GM21515 (cell line): Measurements from ENCODE around the gene PIP5K1B.

Experiments
- ATAC-seq: cut with Tn5 transposase; IDR thresholded peaks from one replicate; pipeline ENCODE4 v1.9.1; 2021; ENCODE audit not compliant: unreplicated experiment

PIP5K1B gene

DNA sequence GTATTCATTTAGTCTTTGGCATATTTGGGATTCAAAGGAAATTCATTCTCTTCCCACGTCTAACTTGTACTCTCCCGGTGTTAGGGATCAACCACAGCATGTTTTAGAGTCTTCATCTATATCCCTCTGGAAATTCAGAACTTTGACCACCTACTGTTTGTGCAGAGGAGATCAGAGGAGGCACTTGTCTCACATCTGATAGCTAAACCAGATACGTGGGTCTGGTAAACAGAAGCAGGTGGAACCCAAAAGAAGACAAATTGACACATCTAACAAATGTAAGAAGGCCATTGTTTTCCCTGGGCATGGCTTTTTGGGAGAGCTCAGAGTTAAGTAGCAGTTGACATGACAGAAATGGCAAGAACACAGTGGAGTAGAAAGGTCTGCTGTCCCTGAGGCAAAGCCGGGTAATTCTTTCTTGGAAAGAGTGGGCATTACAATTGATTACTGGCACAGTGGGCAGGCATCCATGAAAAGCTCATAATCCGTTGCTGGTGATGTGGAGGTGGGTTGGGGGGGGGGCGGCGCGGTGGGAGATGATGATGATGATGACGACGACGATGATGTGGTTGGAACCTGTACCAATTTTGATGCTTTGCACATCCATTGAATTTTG lies 27.5 kb downstream of the PIP5K1B start:
- ATAC-seq = no peak

DNA sequence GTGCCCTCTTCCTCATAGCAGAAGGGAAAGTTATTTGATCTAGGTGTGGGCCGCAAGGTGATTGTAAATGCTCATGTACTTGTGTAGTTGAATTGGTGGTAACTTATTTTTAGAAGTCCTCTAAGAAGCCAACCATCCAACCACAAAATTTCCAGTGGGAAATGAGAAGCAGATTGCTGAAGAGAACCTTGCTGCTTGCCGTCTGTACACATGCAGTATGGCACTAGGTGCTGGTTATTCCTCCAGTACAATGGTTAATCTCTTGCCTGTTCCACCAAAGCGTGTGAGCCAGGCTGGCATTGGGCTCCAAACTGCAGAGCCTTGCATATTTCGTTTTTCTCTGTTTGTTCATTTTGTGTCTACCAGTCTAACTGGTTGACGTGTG lies 28.0 kb downstream of the PIP5K1B start:
- ATAC-seq = no peak

DNA sequence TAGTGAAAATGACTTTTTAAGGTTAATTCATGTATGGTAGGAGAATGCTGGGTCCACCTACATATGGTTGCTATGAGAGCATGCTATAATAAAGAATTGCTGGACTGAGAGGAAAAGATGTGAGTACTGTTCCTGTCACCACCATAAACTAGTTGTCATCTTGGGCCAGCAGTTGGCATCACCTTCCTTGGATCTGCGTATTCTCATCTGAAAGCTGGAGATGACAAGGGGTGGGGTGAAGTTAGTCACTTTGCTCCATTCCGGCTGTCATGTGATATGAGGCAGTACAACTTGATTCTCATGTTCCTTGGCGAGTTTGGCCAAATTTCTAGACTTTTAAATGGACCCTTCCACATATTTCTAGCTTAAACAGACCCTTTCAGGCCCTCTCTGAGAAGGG lies 33.3 kb downstream of the PIP5K1B start:
- no peak for ATAC-seq

DNA sequence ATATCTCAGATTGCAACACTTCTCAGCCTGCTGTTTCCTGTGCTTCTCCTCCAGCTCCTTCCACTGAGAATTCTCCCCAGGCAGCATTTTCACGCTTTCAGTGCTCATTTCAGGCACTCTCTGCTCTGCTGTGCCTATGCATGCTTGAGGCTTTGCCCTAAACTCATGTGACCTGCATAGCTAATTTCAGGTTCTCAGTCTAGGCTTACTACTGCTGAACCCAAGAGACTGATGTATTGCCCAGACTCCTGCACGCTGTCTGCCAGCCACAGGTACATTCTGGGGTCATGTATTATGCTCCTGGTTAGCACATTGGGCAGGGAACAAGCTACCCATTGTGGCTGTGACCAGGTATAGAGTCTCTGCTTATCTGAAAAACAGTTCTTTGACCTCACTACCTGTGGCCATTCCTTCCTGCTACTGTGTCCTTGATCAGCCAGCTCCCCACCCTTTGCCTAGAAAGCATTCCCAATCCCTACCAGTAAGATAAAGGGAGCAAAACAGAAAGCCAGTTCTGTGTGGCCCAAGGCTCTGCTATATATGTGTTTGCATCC lies 34.7 kb downstream of the PIP5K1B start:
- no peak for ATAC-seq

DNA sequence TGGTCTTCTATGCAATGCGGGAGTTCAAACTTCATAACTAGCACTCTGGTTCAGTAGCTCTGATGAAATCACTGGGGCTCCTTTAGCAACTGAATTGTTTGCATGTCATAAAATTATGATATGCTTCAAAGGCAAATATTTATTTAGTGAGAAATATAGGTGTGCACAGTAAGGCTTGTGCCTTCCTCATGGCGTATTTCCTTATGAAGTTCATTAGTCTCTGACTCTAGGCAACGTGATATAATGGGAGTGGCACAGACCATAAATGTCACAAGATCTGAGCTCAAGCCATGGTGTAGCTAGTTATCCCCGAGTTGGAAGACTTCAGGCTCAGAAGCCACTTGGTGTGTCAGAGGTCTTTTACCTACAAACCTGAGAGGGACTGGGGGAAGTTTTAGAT lies 35.5 kb downstream of the PIP5K1B start:
- no peak for ATAC-seq

DNA sequence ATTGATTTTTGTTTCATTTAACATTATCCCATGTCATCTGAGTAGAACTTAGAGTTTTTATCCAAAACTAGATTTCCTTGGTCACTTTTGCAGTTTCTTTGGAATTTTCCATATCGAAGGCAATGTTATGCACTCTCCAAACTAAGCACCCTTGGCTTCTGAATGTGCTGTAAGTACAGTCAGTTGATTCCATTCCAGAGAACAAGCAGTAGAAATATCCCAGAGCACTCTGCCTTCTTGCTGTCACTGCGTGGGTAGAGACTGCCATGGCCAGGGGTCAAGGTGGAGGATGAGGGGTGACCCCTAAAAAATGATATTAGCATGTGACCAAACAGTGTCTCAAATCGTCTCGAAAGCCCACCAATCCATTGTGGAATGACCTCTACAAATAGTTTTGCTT lies 36.2 kb downstream of the PIP5K1B start:
- ATAC-seq = no peak

DNA sequence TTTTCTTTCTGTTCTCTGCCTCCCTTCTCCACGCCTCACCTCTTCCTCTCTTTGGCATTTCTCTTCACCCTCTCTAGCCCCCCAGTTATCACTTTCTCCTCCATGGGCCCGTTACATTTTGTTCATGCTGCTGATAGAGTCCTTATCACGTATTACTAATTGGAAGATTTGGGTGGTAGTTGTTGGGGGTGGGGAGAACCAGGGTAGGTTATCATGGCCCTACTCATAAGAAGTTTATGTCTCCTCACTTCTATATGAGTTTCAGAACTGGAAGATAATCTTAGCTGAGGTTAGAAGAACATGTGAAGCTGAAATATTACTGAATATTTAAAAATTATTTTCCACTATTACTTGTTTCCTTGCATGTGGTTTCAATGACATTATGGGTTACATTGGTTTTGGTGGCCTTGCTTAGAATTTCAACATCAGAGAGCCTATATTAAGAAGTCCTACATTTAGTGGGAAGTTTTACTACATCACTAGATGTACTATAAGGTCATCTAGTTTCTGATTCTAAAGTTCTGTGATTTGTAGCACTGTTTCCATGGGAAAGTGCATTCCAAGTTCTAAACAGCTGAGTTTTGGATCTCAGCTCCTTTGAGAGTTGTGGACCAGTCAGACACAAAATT lies 36.8 kb downstream of the PIP5K1B start:
- no peak for ATAC-seq

DNA sequence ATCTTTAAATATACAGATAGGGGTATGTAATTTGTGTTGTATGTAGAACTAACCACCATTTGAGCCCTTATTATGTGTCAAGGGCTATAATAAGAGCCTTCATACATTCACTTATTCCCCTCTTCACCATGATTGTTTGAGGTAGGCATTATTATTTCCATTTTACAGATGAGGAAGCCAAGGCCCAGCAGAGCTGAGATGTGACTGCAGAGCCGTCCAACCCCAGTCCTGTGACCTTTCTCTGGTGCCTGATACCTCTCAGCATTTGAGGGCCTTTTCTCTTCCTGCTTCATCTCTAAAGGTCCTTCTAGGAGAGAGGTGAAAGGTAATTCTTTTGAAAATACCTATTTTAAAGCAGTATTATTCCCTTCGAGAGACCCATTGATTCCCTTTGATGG lies 37.3 kb downstream of the PIP5K1B start:
- no peak for ATAC-seq

DNA sequence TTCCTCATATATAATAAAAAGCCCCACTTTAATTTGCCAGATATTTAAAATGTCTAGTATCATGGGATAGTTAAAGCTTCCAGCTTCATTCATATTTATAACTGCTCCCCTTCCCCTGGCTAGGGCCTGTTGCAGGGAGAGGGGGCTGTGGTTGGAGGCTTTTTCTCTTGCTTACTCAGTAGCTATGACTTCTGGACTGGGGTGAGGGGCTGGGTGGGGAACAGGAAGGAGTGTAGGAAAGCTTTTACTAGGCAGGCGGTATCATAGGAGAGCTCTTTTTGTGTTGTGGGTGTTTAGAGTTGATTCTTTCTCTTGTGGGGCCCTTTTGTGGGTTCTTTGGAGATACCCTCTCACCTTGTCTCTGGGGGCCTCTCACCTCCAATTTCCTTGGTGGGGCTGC lies 39.4 kb downstream of the PIP5K1B start:
- no peak for ATAC-seq

DNA sequence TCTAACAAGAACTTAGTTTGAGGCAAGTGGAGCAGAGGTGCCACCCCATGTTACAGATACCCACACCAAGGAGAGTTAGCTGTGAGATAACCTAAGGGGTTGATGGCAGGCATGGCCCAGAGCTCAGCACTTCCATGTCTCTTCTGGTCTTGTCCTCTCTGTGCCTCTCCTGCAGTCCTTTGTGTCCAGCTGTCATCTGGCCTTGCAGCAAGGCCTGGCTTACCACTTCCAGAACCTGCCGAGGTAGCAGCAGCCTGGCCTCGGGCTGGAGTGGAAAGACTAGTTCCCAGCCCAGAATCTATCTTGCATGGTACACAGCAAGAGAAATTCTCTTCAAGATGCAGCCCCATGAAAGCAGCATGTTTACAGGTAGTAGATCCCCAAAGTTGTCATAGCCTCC lies 41.5 kb downstream of the PIP5K1B start:
- no peak for ATAC-seq

DNA sequence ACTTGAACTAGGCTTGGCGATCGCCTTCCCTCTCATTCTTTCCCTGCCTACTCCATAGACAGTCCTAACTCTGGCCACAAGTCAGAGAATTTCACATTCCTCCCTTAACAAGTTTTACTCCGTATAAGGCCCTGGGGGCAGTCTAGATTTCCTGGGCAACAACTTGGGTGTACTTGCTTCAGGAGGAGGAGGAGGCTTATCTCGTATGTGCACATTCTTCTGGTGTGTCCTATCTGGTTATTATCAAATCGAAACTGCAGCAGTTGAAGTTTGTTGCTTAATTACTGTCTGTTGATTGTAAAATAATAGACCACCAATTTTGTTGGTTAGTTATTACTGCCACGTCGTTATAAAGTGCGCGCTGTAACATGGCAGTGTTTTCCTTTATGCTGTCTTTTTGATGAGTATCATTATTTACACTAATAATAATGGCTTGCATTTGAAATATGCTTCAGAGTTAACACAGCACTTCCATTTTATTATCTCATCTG lies 42.0 kb downstream of the PIP5K1B start:
- no peak for ATAC-seq

DNA sequence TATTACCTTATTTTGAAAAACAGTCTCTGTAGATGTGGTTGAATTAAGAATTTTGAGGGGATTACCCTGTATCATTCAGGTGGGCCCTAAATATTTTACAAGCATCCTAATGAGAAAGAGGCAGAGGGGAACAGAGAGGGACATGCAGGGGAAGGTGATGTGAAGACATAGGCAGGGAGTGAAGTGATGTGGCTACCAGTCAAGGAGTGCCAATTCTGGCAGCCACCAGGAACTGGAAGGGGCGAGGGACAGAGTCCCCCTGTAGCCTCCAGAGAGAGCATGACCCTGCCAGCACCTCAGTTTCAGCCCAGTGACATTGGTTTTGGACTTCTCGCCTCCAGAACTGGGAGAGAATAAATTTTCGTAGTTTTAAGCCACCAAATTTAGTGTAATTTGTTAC lies 44.1 kb downstream of the PIP5K1B start:
- no peak for ATAC-seq

DNA sequence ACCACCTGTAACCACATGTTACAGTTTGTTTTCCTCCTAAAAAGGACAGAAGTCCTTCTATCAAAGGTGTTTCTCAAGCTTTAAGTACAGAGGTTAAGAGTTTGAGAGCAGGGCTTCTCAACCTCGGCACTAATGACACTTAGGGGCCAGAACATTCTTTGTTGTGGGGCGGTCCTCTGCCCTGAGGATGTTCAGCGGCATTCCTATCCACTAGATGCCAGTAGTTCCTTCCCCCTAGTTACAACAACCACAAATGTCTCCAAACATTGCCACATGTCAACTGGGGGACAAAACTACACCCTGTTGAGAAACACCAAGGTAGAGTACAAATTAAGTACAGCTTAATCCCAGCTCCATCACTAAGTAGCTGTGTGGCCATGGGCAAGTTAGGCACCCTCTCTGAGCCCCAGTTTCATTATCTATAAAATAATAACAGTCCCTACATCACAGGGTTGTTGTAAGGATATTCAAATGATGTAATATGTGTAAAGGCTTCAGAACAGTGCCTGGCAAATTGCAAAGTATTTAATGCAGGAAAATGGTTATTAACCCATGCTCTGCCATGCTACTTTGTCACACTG lies 44.6 kb downstream of the PIP5K1B start:
- ATAC-seq = no peak

DNA sequence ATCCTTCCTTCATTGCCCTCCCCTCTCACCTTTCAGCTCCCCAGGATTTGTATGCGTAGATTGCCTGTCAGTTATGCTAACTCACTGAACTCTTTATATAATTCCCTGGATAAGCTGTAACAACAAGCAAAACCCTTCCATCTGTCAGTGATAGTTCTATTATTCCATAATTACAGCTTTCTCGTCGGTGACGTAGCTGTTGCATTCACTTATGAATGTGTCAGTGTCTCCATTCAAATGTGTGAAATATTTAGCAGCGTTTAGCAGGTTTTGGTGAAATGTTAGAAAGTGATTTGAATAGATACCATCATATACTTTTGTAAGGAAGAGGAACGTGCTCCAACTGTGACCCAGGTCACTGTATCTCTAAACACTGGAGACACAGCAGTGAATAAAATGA lies 45.2 kb downstream of the PIP5K1B start:
- no peak for ATAC-seq

DNA sequence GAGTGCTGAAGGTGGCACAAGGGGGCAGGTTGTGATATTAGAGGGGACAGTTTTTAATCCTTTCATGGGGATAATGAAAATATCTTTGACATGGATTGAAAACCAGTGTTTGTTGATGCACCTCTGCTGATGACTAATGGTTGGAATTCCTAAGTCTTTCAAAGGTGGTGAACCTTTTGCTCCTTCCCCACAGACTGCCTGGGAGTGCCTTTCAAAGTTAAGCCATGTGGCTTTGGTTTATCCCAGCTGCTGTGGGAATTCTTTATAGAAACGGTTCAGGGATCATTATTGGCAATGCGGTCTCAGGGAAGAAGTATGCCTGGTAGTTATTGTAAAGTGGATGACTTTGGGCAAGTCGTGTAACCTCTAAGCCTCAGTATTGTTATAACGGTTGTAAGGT lies 45.7 kb downstream of the PIP5K1B start:
- no peak for ATAC-seq

DNA sequence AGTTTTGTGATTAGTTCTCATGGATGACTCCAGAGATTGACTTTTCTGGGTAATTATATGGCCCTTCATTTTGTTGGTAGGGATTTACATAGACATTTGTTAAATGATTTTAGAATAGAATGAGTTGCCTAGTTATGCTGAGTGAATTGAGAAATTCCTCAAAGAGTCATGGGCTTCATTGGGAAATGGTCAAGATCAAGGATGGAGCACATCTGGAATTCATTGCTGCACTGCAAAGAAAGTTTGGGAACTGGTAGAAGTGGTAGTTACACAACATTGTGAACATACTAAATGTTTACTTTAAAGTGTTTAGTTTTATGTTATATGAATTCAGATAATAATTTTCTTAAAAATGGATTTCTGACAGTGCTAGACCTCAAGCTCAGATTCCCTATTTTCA lies 46.5 kb downstream of the PIP5K1B start:
- ATAC-seq = no peak

DNA sequence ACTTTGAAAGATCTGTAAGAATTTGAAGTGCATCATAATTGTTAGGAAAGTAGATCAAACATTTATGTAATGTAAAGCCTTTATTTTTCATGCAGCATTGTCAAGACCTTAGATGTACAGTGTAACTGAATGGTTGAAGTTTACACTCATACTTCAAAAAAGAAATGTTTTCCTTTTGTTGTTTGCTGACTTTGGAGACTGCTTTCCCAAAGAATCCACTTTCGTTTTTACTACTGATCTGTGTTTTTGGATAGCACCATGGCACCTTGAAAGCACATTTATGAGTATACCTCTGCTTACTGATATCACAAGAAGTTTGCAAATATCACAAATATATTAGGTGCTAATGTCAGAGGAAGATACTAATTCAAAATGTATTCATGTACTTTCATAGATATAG lies 50.0 kb downstream of the PIP5K1B start:
- ATAC-seq = no peak

DNA sequence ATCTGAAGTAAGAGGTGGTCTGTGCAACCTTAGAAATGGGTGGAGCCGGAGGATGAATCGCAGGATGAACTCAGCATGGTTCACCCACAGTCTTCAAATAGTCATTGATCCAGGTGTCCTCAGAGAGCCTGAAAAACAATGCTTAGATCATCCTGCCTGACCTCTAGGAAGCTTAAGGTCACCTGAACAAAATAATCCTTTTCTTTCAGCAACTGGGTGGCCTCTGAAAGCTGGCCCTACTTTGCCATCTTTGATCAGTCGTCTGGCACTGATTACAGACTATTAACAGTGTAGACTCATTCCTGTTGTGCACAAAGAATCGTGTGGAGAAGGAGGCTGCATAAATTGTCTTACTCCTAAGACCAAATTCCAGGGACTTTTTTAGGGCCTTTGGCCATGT lies 50.7 kb downstream of the PIP5K1B start:
- no peak for ATAC-seq

DNA sequence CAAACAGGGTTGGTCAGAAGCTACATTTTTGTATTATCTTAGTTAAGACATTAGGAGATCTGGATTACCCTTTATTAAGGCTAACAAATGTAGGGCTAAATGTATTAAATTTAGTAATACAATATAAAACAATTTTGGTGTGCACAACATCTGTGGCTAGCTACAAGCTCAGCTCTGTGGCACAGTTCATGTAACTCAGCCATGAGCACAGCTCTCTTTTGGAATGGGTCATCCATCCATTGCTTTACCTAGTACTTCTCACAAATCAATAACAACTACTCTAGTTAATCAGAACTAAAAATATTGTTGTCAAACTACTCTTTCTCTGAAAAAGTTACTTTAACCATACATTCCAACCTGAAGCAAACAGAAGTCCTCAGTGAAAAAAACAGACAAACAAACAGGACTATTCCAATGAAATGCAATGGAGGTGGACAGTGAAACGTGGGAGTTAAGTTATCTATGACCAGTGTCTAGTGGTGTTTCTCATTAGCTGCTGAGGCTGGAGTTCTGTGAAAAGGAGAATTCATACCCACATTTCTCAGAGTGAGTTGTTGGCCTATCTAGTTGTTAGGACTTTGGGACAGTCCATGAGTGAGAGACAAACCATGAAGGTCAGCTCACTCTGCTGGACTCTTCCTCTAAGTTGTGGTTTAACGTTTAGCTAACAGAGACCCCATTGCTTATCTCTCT lies 55.1 kb downstream of the PIP5K1B start:
- ATAC-seq = no peak

DNA sequence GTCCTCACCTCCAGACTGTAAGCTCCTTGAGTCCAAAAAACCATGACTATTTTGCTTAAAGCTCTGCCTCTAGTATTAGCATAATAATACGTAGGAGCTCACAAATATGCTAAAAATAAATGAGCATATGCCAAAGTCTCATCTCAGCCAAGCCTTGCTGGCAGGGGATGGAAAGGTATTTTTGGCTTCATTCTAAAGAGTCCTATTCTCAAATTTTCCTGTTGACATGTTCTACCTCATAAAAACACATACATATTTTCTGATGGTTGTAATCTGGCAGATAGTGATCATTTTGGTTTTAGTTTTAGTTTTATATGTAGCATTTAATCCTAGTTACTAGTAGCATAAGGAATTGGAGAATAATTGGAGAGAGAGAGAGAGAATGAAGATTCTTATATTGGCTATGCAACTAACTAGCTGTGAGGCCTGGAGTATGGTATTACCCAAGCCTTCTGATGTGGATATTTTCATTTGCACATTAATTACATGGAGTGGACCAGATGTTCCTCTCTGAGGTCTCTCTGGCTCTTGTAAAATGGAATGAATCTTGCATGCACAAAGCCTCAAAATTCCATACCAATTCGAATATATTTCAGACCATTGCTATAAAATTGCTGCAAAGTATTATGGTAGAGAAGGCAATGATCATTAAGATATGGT lies 55.8 kb downstream of the PIP5K1B start:
- ATAC-seq = no peak

DNA sequence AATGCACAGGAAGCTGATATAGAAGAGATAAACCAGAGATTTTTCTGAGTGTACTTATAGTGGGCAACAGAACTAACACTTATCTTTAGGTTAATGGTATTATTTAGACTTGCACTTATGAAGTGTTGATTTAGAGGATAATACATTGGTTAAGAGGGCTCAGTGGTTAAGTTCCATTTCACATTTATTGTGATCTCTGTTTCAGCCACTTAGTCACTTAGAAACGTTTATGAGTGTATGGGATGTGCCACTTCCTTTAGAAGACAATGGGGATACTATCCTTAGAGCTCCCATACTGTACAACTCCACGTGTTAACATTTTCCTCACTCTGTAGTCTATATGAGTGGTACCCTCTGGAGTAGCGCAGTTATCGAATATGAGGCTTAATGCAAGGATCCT lies 57.5 kb downstream of the PIP5K1B start:
- no peak for ATAC-seq
